ENCODE data around the gene HSCB. TPM values are rescaled to one million over a fixed set of nuclear protein-coding genes. Genes with fewer than 3 reads are reported as not detected.

Gene HSCB, protein sequence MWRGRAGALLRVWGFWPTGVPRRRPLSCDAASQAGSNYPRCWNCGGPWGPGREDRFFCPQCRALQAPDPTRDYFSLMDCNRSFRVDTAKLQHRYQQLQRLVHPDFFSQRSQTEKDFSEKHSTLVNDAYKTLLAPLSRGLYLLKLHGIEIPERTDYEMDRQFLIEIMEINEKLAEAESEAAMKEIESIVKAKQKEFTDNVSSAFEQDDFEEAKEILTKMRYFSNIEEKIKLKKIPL
- total RNA-seq (2021) (17.1 to 19.2 TPM (median 17.1 TPM) in 3 replicates), Bru-seq, nascent RNA (percentile 80 among the genes with signal in this experiment)
- long read RNA-seq, experiment 1, transcript HSCB-201 (6 exons, 1,114 nt) = major isoform, 9 of 23 reads
- long read RNA-seq, experiment 1, partial matches to known transcripts = 2 of 23 reads
- long read RNA-seq, experiment 1, other reads (novel, unspliced or antisense) = 5 of 23 reads
- long read RNA-seq, experiment 2, transcript HSCB-201 (6 exons, 1,114 nt) = major isoform, 7 of 28 reads
- long read RNA-seq, experiment 2, partial matches to known transcripts = 5 of 28 reads
- long read RNA-seq, experiment 2, other reads (novel, unspliced or antisense) = 7 of 28 reads
- long read RNA-seq, experiment 3, transcript HSCB-202 (5 exons, 955 nt) = minor isoform, 8 of 54 reads
- long read RNA-seq, experiment 3, transcript HSCB-201 (6 exons, 1,114 nt) = major isoform, 17 of 54 reads
- long read RNA-seq, experiment 3, partial matches to known transcripts = 11 of 54 reads
- long read RNA-seq, experiment 3, other reads (novel, unspliced or antisense) = 9 of 54 reads

DNA sequence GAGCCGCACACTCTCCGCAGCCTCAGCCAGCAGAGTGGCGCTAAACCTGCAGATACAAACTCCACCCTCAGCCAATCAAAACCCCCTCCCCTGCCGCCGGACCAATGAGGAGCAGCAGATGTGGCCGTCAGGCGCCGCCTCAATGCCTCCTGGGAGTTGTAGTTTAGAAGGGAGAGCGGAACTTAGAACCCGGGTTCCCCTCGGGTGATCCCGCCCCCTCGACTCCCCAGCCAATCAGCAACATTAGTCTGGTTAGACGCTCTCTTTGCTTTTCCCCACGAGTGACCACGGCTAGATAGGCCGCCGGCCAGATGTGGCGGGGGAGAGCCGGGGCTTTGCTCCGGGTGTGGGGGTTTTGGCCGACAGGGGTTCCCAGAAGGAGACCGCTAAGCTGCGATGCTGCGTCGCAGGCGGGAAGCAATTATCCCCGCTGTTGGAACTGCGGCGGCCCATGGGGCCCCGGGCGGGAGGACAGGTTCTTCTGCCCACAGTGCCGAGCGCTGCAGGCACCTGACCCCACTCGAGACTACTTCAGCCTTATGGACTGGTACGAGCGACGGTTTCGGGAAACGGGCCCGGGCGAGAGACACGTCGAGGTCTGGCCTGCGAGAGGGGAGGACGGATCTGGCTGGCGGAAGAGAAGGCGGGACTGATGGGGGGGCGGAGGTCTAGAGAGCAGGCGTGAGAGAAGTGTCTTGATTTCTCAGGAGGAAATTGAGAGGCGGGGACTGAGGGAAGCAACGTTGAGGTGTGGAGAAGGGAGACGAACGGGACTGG, at the start of gene HSCB, which contains the start of gene CHEK2:
Gene HSCB (plus strand): TSS at position 255 of the 777 bp plus-strand sequence. CDS start 57 bp downstream, at position 312.
Gene CHEK2 (minus strand): TSS at position 36 of the 777 bp plus-strand sequence. CDS start 7,099 bp downstream, outside the sequence.
- H3K9me3 Mint-ChIP-seq = no peaks in the 10 kb centered on the region
- H3K4me3 Mint-ChIP-seq = peak within 1 kb of the TSS; percentile 87
- DNase-seq (ENCODE audit: low spot score) (peak; percentile 98), ATAC-seq (peak; percentile 89)
- CTCF ChIA-PET = interaction anchor here (1.0 to 1.2 kb wide), 2 partner anchors 31 to 141 kb away, joined by 4 to 5 read pairs; partner anchors contain the start of gene CCDC117
- no peaks in the 10 kb centered on the region for H3K27me3 Mint-ChIP-seq (ENCODE audit: low read depth)
- POLR2A ChIA-PET = interaction anchor here (0.6 to 1.4 kb wide), 3 partner anchors 19 to 58 kb away, joined by 3 to 8 read pairs (median 6); partner anchors contain the start of genes CCDC117 and XBP1
- peak within 1 kb of the TSS; percentile 97 for H3K27ac Mint-ChIP-seq
- H3K4me1 Mint-ChIP-seq = peaks cover 49% of the 10 kb centered on the region
- H3K36me3 Mint-ChIP-seq = peaks cover 32% of the 10 kb centered on the region
- 0 out of 2 replicates have a peak, but pooled peaks have one; percentile 10 for TF ChIP-seq TEAD1 (CRISPR knock-in tag; IDR thresholded peaks at IDR 0.05)
- TF ChIP-seq, protein P1, sequence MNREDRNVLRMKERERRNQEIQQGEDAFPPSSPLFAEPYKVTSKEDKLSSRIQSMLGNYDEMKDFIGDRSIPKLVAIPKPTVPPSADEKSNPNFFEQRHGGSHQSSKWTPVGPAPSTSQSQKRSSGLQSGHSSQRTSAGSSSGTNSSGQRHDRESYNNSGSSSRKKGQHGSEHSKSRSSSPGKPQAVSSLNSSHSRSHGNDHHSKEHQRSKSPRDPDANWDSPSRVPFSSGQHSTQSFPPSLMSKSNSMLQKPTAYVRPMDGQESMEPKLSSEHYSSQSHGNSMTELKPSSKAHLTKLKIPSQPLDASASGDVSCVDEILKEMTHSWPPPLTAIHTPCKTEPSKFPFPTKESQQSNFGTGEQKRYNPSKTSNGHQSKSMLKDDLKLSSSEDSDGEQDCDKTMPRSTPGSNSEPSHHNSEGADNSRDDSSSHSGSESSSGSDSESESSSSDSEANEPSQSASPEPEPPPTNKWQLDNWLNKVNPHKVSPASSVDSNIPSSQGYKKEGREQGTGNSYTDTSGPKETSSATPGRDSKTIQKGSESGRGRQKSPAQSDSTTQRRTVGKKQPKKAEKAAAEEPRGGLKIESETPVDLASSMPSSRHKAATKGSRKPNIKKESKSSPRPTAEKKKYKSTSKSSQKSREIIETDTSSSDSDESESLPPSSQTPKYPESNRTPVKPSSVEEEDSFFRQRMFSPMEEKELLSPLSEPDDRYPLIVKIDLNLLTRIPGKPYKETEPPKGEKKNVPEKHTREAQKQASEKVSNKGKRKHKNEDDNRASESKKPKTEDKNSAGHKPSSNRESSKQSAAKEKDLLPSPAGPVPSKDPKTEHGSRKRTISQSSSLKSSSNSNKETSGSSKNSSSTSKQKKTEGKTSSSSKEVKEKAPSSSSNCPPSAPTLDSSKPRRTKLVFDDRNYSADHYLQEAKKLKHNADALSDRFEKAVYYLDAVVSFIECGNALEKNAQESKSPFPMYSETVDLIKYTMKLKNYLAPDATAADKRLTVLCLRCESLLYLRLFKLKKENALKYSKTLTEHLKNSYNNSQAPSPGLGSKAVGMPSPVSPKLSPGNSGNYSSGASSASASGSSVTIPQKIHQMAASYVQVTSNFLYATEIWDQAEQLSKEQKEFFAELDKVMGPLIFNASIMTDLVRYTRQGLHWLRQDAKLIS (CRISPR knock-in tag; IDR thresholded peaks at IDR 0.05; ENCODE audit: borderline replicate concordance) = no peak
- no peak for TF ChIP-seq NR3C1 (CRISPR knock-in tag; conservative IDR thresholded peaks at IDR 0.05; ENCODE audit: low read depth)
- no peak; the same call in 1 of the 2 replicates for TF ChIP-seq ETV6 (CRISPR knock-in tag; IDR thresholded peaks at IDR 0.05)
- TF ChIP-seq, protein P2, sequence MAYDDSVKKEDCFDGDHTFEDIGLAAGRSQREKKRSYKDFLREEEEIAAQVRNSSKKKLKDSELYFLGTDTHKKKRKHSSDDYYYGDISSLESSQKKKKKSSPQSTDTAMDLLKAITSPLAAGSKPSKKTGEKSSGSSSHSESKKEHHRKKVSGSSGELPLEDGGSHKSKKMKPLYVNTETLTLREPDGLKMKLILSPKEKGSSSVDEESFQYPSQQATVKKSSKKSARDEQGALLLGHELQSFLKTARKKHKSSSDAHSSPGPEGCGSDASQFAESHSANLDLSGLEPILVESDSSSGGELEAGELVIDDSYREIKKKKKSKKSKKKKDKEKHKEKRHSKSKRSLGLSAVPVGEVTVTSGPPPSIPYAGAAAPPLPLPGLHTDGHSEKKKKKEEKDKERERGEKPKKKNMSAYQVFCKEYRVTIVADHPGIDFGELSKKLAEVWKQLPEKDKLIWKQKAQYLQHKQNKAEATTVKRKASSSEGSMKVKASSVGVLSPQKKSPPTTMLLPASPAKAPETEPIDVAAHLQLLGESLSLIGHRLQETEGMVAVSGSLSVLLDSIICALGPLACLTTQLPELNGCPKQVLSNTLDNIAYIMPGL (CRISPR knock-in tag; IDR thresholded peaks at IDR 0.05) = no peak
- 0 out of 2 replicates have a peak, but pooled peaks have one; percentile 55 for TF ChIP-seq CBFB (CRISPR knock-in tag; IDR thresholded peaks at IDR 0.05; ENCODE audit: low read depth)
- no peak for TF ChIP-seq TCF7 (CRISPR knock-in tag; IDR thresholded peaks at IDR 0.05; ENCODE audit: low read depth)
- TF ChIP-seq, protein P3, sequence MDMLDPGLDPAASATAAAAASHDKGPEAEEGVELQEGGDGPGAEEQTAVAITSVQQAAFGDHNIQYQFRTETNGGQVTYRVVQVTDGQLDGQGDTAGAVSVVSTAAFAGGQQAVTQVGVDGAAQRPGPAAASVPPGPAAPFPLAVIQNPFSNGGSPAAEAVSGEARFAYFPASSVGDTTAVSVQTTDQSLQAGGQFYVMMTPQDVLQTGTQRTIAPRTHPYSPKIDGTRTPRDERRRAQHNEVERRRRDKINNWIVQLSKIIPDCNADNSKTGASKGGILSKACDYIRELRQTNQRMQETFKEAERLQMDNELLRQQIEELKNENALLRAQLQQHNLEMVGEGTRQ (CRISPR knock-in tag; IDR thresholded peaks at IDR 0.05) = peak; percentile 76
- peak; percentile 94 for TF ChIP-seq MYBL2 (CRISPR knock-in tag; IDR thresholded peaks at IDR 0.05)
- TF ChIP-seq FOXK1 (CRISPR knock-in tag; IDR thresholded peaks at IDR 0.05) = peak; percentile 28; the same call in 1 of the 2 replicates
- peak; percentile 93 for TF ChIP-seq NFYB (CRISPR knock-in tag; conservative IDR thresholded peaks at IDR 0.05; ENCODE audit: low read depth)
- peak; percentile 19; the same call in 1 of the 2 replicates for TF ChIP-seq HMGA2 (CRISPR knock-in tag; IDR thresholded peaks at IDR 0.05)
- TF ChIP-seq, protein P4, sequence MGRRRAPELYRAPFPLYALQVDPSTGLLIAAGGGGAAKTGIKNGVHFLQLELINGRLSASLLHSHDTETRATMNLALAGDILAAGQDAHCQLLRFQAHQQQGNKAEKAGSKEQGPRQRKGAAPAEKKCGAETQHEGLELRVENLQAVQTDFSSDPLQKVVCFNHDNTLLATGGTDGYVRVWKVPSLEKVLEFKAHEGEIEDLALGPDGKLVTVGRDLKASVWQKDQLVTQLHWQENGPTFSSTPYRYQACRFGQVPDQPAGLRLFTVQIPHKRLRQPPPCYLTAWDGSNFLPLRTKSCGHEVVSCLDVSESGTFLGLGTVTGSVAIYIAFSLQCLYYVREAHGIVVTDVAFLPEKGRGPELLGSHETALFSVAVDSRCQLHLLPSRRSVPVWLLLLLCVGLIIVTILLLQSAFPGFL (CRISPR knock-in tag; IDR thresholded peaks at IDR 0.05; ENCODE audit: borderline replicate concordance) = no peak
- TF ChIP-seq RORB (CRISPR knock-in tag; IDR thresholded peaks at IDR 0.05) = no peak
- TF ChIP-seq NFATC4 (CRISPR knock-in tag; IDR thresholded peaks at IDR 0.05) = no peak
- 0 out of 2 replicates have a peak, but pooled peaks have one; percentile 37 for TF ChIP-seq ZBTB21 (CRISPR knock-in tag; IDR thresholded peaks at IDR 0.05; ENCODE audit: borderline replicate concordance)
- no peak for TF ChIP-seq SMAD3 (CRISPR knock-in tag; IDR thresholded peaks at IDR 0.05; ENCODE audit: borderline replicate concordance)
- no peak for TF ChIP-seq SMAD4 (CRISPR knock-in tag; IDR thresholded peaks at IDR 0.05)
- TF ChIP-seq, protein P5, sequence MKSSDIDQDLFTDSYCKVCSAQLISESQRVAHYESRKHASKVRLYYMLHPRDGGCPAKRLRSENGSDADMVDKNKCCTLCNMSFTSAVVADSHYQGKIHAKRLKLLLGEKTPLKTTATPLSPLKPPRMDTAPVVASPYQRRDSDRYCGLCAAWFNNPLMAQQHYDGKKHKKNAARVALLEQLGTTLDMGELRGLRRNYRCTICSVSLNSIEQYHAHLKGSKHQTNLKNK (CRISPR knock-in tag; IDR thresholded peaks at IDR 0.05) = no peak
- TF ChIP-seq ZNF263 (CRISPR knock-in tag; IDR thresholded peaks at IDR 0.05; ENCODE audit: low read depth) = no peak
- TF ChIP-seq, protein P6, sequence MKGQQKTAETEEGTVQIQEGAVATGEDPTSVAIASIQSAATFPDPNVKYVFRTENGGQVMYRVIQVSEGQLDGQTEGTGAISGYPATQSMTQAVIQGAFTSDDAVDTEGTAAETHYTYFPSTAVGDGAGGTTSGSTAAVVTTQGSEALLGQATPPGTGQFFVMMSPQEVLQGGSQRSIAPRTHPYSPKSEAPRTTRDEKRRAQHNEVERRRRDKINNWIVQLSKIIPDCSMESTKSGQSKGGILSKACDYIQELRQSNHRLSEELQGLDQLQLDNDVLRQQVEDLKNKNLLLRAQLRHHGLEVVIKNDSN (CRISPR knock-in tag; IDR thresholded peaks at IDR 0.05) = peak; percentile 70
- TF ChIP-seq ZNF423 (CRISPR knock-in tag; IDR thresholded peaks at IDR 0.05) = no peak
- TF ChIP-seq, protein P7, sequence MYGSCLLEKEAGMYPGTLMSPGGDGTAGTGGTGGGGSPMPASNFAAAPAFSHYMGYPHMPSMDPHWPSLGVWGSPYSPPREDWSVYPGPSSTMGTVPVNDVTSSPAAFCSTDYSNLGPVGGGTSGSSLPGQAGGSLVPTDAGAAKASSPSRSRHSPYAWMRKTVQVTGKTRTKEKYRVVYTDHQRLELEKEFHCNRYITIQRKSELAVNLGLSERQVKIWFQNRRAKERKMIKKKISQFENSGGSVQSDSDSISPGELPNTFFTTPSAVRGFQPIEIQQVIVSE (CRISPR knock-in tag; IDR thresholded peaks at IDR 0.05; ENCODE audit: borderline replicate concordance) = no peak
- TF ChIP-seq GABPB1 (CRISPR knock-in tag; IDR thresholded peaks at IDR 0.05) = peak; percentile 41
- 0 out of 2 replicates have a peak, but pooled peaks have one; percentile 35 for TF ChIP-seq CREB1 (CRISPR knock-in tag; IDR thresholded peaks at IDR 0.05)
